CD14-positive monocyte (primary cell): Measurements from ENCODE around the gene OR5AC2. TPM values are rescaled to one million over a fixed set of nuclear protein-coding genes. Genes with fewer than 3 reads are reported as not detected.

Experiments
- DNase-seq, 3 donors: peaks; one replicate each; pipeline ENCODE4 v3.0.0-alpha.2; 2011 to 2022
- H2AFZ ChIP-seq: 2 replicates; pipeline ENCODE4 v1.6.0; 2012; ENCODE audit warnings: mild to moderate bottlenecking, low read depth, low read length, inconsistent platforms; ENCODE audit not compliant: insufficient read depth, poor library complexity, severe bottlenecking
- H3K27ac ChIP-seq, 2 donors: 1 replicate in 1 of 2; 2 replicates in 1 of 2; pipeline ENCODE4 v1.5.1; 2012 to 2013; ENCODE audit warnings: low read length in 2 of 2, control low read depth in 1 of 2, inconsistent platforms in 1 of 2, low read depth in 1 of 2, mild to moderate bottlenecking in 1 of 2
- H3K27me3 ChIP-seq, 2 donors: one replicate each; pipeline versions ENCODE4 v1.6.0 to v1.6.1; 2011 to 2013; ENCODE audit warnings: low read length in 2 of 2; ENCODE audit not compliant: control insufficient read depth in 2 of 2, insufficient read depth in 2 of 2
- H3K36me3 ChIP-seq, 2 donors: replicated peaks in 1 of 2; 1 replicate in 1 of 2; 2 replicates in 1 of 2; pipeline versions ENCODE4 v1.5.1 to v1.6.1; 2012 to 2013; ENCODE audit warnings: low read length in 2 of 2, control low read depth in 1 of 2, inconsistent platforms in 1 of 2, mild to moderate bottlenecking in 1 of 2; ENCODE audit not compliant: insufficient read depth in 2 of 2, control insufficient read depth in 1 of 2
- H3K4me1 ChIP-seq, 2 donors: 1 replicate in 1 of 2; 2 replicates in 1 of 2; pipeline versions ENCODE4 v1.5.1 to v1.6.1; 2012 to 2013; ENCODE audit warnings: low read length in 2 of 2, control low read depth in 1 of 2, inconsistent platforms in 1 of 2, mild to moderate bottlenecking in 1 of 2, moderate library complexity in 1 of 2; ENCODE audit not compliant: insufficient read depth in 2 of 2, control insufficient read depth in 1 of 2
- H3K4me2 ChIP-seq: replicated peaks from 2 replicates; pipeline ENCODE3; 2012; ENCODE audit warnings: low read length, moderate library complexity, mild to moderate bottlenecking; ENCODE audit not compliant: poor library complexity, severe bottlenecking; ENCODE audit errors: extremely low read depth
- H3K4me3 ChIP-seq, 3 experiments: fragments of 200-600 bp in 1 of 3; sonication (generic) in 1 of 3; replicated peaks in 1 of 3; 1 replicate in 2 of 3; 2 replicates in 1 of 3; pipeline ENCODE4 v1.5.1; 2011 to 2013; ENCODE audit warnings: low read length in 3 of 3, mild to moderate bottlenecking in 3 of 3, control low read depth in 2 of 3, low read depth in 2 of 3, inconsistent platforms in 1 of 3, moderate library complexity in 1 of 3
- H3K79me2 ChIP-seq: 2 replicates; pipeline ENCODE4 v1.6.0; 2012; ENCODE audit warnings: mild to moderate bottlenecking, control low read depth, inconsistent platforms, low read length, moderate library complexity; ENCODE audit not compliant: insufficient read depth
- H3K9ac ChIP-seq: 2 replicates; pipeline ENCODE4 v1.6.0; 2017; ENCODE audit warnings: low read length, mild to moderate bottlenecking; ENCODE audit not compliant: insufficient read depth, poor library complexity, severe bottlenecking
- H3K9me3 ChIP-seq, 2 donors: replicated peaks in 1 of 2; 1 replicate in 1 of 2; 2 replicates in 1 of 2; pipeline versions ENCODE4 v1.5.1 to v1.6.1; 2012 to 2013; ENCODE audit warnings: low read length in 2 of 2, control low read depth in 1 of 2; ENCODE audit not compliant: control insufficient read depth in 1 of 2, insufficient read depth in 1 of 2
- H4K20me1 ChIP-seq: 2 replicates; pipeline ENCODE4 v1.6.0; 2012; ENCODE audit warnings: mild to moderate bottlenecking, low read length, control low read depth, moderate library complexity; ENCODE audit not compliant: insufficient read depth
- H3K27ac Mint-ChIP-seq, 7 donors: one replicate each; pipeline ENCODE4 v1.8.0; 2020; ENCODE audit warnings: mild to moderate bottlenecking in 7 of 7, mixed read lengths in 7 of 7, moderate library complexity in 6 of 7, inconsistent platforms in 2 of 7
- H3K27me3 Mint-ChIP-seq, 3 donors: one replicate each; pipeline ENCODE4 v1.8.0; 2021 to 2022; ENCODE audit warnings: low read depth in 3 of 3, mild to moderate bottlenecking in 3 of 3, mixed read lengths in 3 of 3, moderate library complexity in 3 of 3, inconsistent platforms in 1 of 3
- H3K36me3 Mint-ChIP-seq, 2 donors: one replicate each; pipeline ENCODE4 v1.8.0; 2020; ENCODE audit warnings: mixed read lengths in 2 of 2, inconsistent platforms in 1 of 2, mild to moderate bottlenecking in 1 of 2
- H3K4me1 Mint-ChIP-seq: one replicate; pipeline ENCODE4 v1.8.0; 2020; ENCODE audit warnings: mild to moderate bottlenecking, mixed read lengths
- H3K4me3 Mint-ChIP-seq, 2 donors: one replicate each; pipeline ENCODE4 v1.8.0; 2020; ENCODE audit warnings: mild to moderate bottlenecking in 2 of 2, mixed read lengths in 2 of 2, moderate library complexity in 1 of 2
- H3K9me3 Mint-ChIP-seq, 7 donors: one replicate each; pipeline ENCODE4 v1.8.0; 2020 to 2022; ENCODE audit warnings: mixed read lengths in 7 of 7, mild to moderate bottlenecking in 6 of 7, moderate library complexity in 6 of 7, inconsistent platforms in 2 of 7
- WGBS: methylation state at CpG from one replicate; pipeline ENCODE4 v1.1.5; 2013; ENCODE audit warnings: missing lambda C conversion rate; ENCODE audit not compliant: insufficient coverage; 5-methylcytosine and 5-hydroxymethylcytosine counted together
- intact Hi-C, 2 donors: fragments of 100-400 bp; cut with micrococcal nuclease; formaldehyde crosslinking; loops; one replicate each; pipeline versions ENCODE4 v1.15.0 to v1.15.1; 2023
- polyA plus RNA-seq, 3 donors: library from polyadenylated mRNA; depleted of rRNA in 1 of 3; unstranded in 2 of 3; stranded (reverse) in 1 of 3; fragments of 300-500 nt in 2 of 3; fragments of >200 nt in 1 of 3; fragmentation: Illumina TruSeq in 2 of 3; gene quantifications; 1 replicate in 2 of 3; 2 replicates in 1 of 3; pipeline ENCODE4 v1.2.3, GENCODE V29; 2012 to 2021
- TF ChIP-seq, protein P1 (sequence below): fragments of 200-600 bp; IDR thresholded peaks from one replicate; pipeline ENCODE4 v1.8.0; 2022; ENCODE audit warnings: antibody characterized with exemption, mild to moderate bottlenecking

OR5AC2 gene
- polyA plus RNA-seq, 3 donors = not detected

DNA sequence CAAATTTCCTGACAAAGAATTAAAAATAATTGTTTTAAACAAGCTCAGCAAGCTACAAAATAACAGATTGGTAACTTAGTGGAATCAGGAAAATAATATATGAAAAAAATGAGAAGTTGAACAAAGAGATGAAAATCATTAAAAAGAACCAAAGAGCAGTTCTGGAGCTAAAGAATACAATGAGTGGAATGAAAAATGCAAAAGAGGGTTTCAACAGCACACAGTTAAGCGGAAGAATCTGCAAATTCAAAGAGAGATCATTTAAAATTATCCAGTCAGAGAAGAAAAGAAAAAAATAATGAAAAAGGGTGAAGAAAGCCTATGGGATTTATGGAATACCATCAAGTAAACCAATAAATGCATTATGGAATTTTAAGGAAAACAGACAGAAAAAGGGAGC lies 45.6 kb upstream of the OR5AC2 start:
- peaks cover 0 to 5% of the 10 kb centered on the region in 2 donors for H3K9me3 ChIP-seq
- no peak overlapping the region for H3K9ac ChIP-seq
- peaks cover 4 to 10% (median 7%) of the 10 kb centered on the region in 7 donors for H3K9me3 Mint-ChIP-seq
- DNase-seq = no peak
- H2AFZ ChIP-seq = no peak overlapping the region
- no peaks in the 10 kb centered on the region for H3K36me3 ChIP-seq
- H3K4me3 ChIP-seq = no peak overlapping the region
- peaks cover 0 to 5% of the 10 kb centered on the region in 2 donors for H3K27me3 ChIP-seq
- intact Hi-C loops = loop anchor here in 1 of 2 donors (5.0 kb wide), 1 partner anchor 286 kb away; no protein-coding TSS in a partner anchor
- no CpG with 5 or more reads among the region's 1 CpG for WGBS
- peaks cover 0 to 4% (median 3%) of the 10 kb centered on the region in 3 donors for H3K27me3 Mint-ChIP-seq
- no peaks in the 10 kb centered on the region for H3K79me2 ChIP-seq
- no peak overlapping the region for H3K4me2 ChIP-seq
- H3K27ac ChIP-seq = no peak overlapping the region
- TF ChIP-seq, protein P1, sequence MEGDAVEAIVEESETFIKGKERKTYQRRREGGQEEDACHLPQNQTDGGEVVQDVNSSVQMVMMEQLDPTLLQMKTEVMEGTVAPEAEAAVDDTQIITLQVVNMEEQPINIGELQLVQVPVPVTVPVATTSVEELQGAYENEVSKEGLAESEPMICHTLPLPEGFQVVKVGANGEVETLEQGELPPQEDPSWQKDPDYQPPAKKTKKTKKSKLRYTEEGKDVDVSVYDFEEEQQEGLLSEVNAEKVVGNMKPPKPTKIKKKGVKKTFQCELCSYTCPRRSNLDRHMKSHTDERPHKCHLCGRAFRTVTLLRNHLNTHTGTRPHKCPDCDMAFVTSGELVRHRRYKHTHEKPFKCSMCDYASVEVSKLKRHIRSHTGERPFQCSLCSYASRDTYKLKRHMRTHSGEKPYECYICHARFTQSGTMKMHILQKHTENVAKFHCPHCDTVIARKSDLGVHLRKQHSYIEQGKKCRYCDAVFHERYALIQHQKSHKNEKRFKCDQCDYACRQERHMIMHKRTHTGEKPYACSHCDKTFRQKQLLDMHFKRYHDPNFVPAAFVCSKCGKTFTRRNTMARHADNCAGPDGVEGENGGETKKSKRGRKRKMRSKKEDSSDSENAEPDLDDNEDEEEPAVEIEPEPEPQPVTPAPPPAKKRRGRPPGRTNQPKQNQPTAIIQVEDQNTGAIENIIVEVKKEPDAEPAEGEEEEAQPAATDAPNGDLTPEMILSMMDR = no peak
- no peaks in the 10 kb centered on the region for H3K4me1 ChIP-seq
- H3K36me3 Mint-ChIP-seq = no peaks in the 10 kb centered on the region
- no peak overlapping the region for H3K27ac Mint-ChIP-seq
- no peak overlapping the region for H3K4me3 Mint-ChIP-seq
- peaks cover 5% of the 10 kb centered on the region for H3K4me1 Mint-ChIP-seq
- H4K20me1 ChIP-seq = no peaks in the 10 kb centered on the region

DNA sequence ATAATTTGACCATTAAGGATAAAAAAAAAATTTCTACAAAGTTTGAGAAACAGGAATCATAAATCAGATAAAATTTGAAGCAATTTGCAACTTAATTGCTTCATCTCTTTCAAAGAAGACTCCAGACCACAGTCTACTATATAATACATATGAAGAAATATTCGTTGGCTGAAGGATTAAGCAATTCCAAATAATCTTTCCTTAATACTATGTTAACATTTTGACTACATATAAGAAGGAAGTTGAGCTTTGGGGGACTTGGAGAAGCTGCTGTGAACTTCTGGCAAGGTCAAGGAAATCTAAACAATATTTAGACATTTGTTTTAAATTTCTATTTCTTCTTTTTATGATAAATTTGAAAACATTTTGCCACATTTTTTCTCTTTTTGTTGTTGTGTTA lies 38.4 kb upstream of the OR5AC2 start:
- Histone ChIP-seq H3K4me3 (no peak overlapping the region), H3K79me2 (no peaks in the 10 kb centered on the region), H3K9me3 (no peaks in the 10 kb centered on the region), H3K4me1 (peaks cover 4 to 5% of the 10 kb centered on the region in 2 donors), H3K4me2 (no peak overlapping the region), H3K36me3 (no peaks in the 10 kb centered on the region), H3K27ac (no peak overlapping the region), H3K9ac (no peak overlapping the region), H2AFZ (no peak overlapping the region), H3K27me3 (no peaks in the 10 kb centered on the region), H4K20me1 (no peaks in the 10 kb centered on the region)
- Mint-ChIP-seq H3K36me3 (no peaks in the 10 kb centered on the region), H3K4me3 (no peak overlapping the region), H3K27me3 (peaks cover 0 to 2% (median 0%) of the 10 kb centered on the region in 3 donors), H3K9me3 (no peaks in the 10 kb centered on the region), H3K27ac (no peak overlapping the region), H3K4me1 (peaks cover 28% of the 10 kb centered on the region)
- DNase-seq = peak in 1 of 3 donors; percentile 7
- no CpG with 5 or more reads among the region's 1 CpG for WGBS
- TF ChIP-seq, protein P1 = no peak
- intact Hi-C loops = no loop called here
